Endothelial cell of umbilical vein (primary cell): ENCODE results near the gene RNASET2. TPM values are rescaled to one million over a fixed set of nuclear protein-coding genes. Genes with fewer than 3 reads are reported as not detected.

Experiments
- BruUV-seq: library from RNA; stranded (reverse); fragments of 400-500 nt; replicated peaks from 2 replicates; lab custom pipeline; 2021; lab: Mats Ljungman, UMichigan
- CTCF ChIA-PET: fragments of 300-600, 350-600 bp; sonication (Branson Sonifier 250); formaldehyde crosslinking; loops from one replicate; lab custom pipeline; 2021; ENCODE audit warnings: antibody characterized with exemption, inconsistent platforms; lab: Charles Lee
- POLR2A ChIA-PET: fragments of 300-600, 350-600 bp; sonication (Branson Sonifier 250); formaldehyde crosslinking; loops from one replicate; lab custom pipeline; 2021; ENCODE audit warnings: antibody characterized with exemption, inconsistent platforms; lab: Charles Lee
- DNase-seq: peaks from one replicate; pipeline ENCODE4 v3.0.0-alpha.2; 2011; ENCODE audit warnings: low read depth, low spot score
- FAIRE-seq: peaks from 2 replicates; lab custom pipeline; 2011; peaks lifted over from hg19 to GRCh38; lab: Jason Lieb, UNC
- H2AFZ ChIP-seq: 2 replicates; pipeline ENCODE4 v1.6.0; 2012; ENCODE audit warnings: low read depth, low read length, control low read depth, inconsistent platforms
- H3K27ac ChIP-seq: 2 replicates; pipeline ENCODE4 v1.5.1; 2011; ENCODE audit warnings: low read depth, mild to moderate bottlenecking, control low read depth, low read length, moderate library complexity; ENCODE audit not compliant: insufficient read depth
- H3K27me3 ChIP-seq, 2 experiments: 2 replicates each; pipeline versions ENCODE4 v1.6.0 to v1.6.1; 2011; ENCODE audit warnings: low read length in 2 of 2, mixed read lengths in 1 of 2; ENCODE audit not compliant: control insufficient read depth in 2 of 2, insufficient read depth in 2 of 2
- H3K36me3 ChIP-seq, 2 experiments: 2 replicates in 1 of 2; 3 replicates in 1 of 2; pipeline ENCODE4 v1.5.1; 2011; ENCODE audit warnings: low read length in 2 of 2, mild to moderate bottlenecking in 1 of 2, moderate library complexity in 1 of 2; ENCODE audit not compliant: control insufficient read depth in 2 of 2, insufficient read depth in 2 of 2; ENCODE audit errors: extremely low read depth in 1 of 2
- H3K4me1 ChIP-seq: 3 replicates; pipeline ENCODE4 v1.5.1; 2011; ENCODE audit warnings: mild to moderate bottlenecking, low read length; ENCODE audit not compliant: control insufficient read depth, insufficient read depth; ENCODE audit errors: extremely low read depth
- H3K4me2 ChIP-seq: 2 replicates; pipeline ENCODE4 v1.6.1; 2011; ENCODE audit warnings: low read length, control low read depth, mixed read lengths; ENCODE audit not compliant: insufficient read depth
- H3K4me3 ChIP-seq, 3 experiments: fragments of 200-600 bp in 1 of 3; sonication (generic), shearing (Covaris generic) in 1 of 3; replicated peaks in 1 of 3; 2 replicates each; pipeline ENCODE4 v1.5.1; 2011 to 2016; ENCODE audit warnings: control low read depth in 3 of 3, low read length in 3 of 3, mild to moderate bottlenecking in 2 of 3, inconsistent platforms in 1 of 3, low read depth in 1 of 3, moderate library complexity in 1 of 3; ENCODE audit not compliant: insufficient read depth in 1 of 3
- H3K79me2 ChIP-seq: 2 replicates; pipeline ENCODE4 v1.6.0; 2012; ENCODE audit warnings: low read length, inconsistent platforms; ENCODE audit not compliant: control insufficient read depth, insufficient read depth
- H3K9ac ChIP-seq: replicated peaks from 2 replicates; pipeline ENCODE3; 2011; ENCODE audit warnings: low read length, control low read depth; ENCODE audit not compliant: insufficient read depth; ENCODE audit errors: extremely low read depth
- H3K9me1 ChIP-seq: replicated peaks from 3 replicates; pipeline ENCODE4 v1.6.0; 2011; ENCODE audit warnings: mild to moderate bottlenecking, low read length; ENCODE audit not compliant: control insufficient read depth, insufficient read depth; ENCODE audit errors: extremely low read depth
- H3K9me3 ChIP-seq: replicated peaks from 2 replicates; pipeline ENCODE4 v1.5.1; 2012; ENCODE audit warnings: low read length, inconsistent platforms; ENCODE audit not compliant: control insufficient read depth, insufficient read depth
- H4K20me1 ChIP-seq: replicated peaks from 2 replicates; pipeline ENCODE3; 2011; ENCODE audit warnings: mild to moderate bottlenecking, low read length; ENCODE audit not compliant: control insufficient read depth, insufficient read depth; ENCODE audit errors: extremely low read depth
- EZH2 ChIP-seq: IDR thresholded peaks from 2 replicates; pipeline ENCODE4 v1.6.1; 2012; ENCODE audit warnings: borderline replicate concordance, low read depth, mild to moderate bottlenecking, moderate library complexity, low read length, inconsistent platforms; ENCODE audit not compliant: severe bottlenecking
- FOS ChIP-seq: IDR thresholded peaks from 2 replicates; pipeline ENCODE4 v1.6.1; 2011; ENCODE audit warnings: mild to moderate bottlenecking, low read length, moderate library complexity, borderline replicate concordance; ENCODE audit not compliant: insufficient read depth
- GATA2 ChIP-seq: IDR thresholded peaks from 2 replicates; pipeline ENCODE4 v1.7.0; 2011; ENCODE audit warnings: low read depth, mild to moderate bottlenecking, moderate library complexity, mixed read lengths, low read length; ENCODE audit not compliant: insufficient read length, insufficient read depth
- JUN ChIP-seq: IDR thresholded peaks from 2 replicates; pipeline ENCODE4 v1.6.1; 2011; ENCODE audit warnings: borderline replicate concordance, low read depth; ENCODE audit not compliant: insufficient read length, insufficient read depth
- MYC ChIP-seq: IDR thresholded peaks from one replicate; pipeline ENCODE4 v1.6.1; 2011; ENCODE audit warnings: mild to moderate bottlenecking, low read depth, low read length
- POLR2A ChIP-seq: IDR thresholded peaks from 2 replicates; pipeline ENCODE4 v1.6.1; 2012; ENCODE audit warnings: low read depth, mild to moderate bottlenecking, control low read depth, low read length
- POLR2AphosphoS5 ChIP-seq: IDR thresholded peaks from 2 replicates; pipeline ENCODE4 v1.6.1; 2012; ENCODE audit warnings: low read depth, mild to moderate bottlenecking, control low read depth, low read length, moderate library complexity; ENCODE audit not compliant: insufficient read depth
- dilution Hi-C: fragments of 300-500 bp; cut with MboI; formaldehyde crosslinking; loops from one replicate; pipeline ENCODE4 v1.15.0; 2019; ENCODE audit warnings: low sequenced_read_pairs; ENCODE audit not compliant: extremely low pct_ligation_motif_present
- intact Hi-C: fragments of 100-400 bp; cut with micrococcal nuclease; formaldehyde crosslinking; loops from one replicate; pipeline ENCODE4 v1.10.0; 2022
- polyA plus RNA-seq, 4 experiments: library from polyadenylated mRNA; depleted of rRNA in 3 of 4; stranded (reverse) in 3 of 4; unstranded in 1 of 4; fragments of >200 nt; gene quantifications; 2 replicates each; pipeline versions ENCODE4 v1.2.1 to v1.2.3, GENCODE V29; 2011 to 2012; ENCODE audit warnings: missing spikeins in 1 of 4
- total RNA-seq: library from RNA; stranded (reverse); gene quantifications from 2 replicates; pipeline ENCODE4 v1.2.3, GENCODE V29; 2021
- TF ChIP-seq, protein P1 (sequence below): IDR thresholded peaks from 2 replicates; pipeline ENCODE4 v1.6.1; 2011; ENCODE audit not compliant: insufficient read depth, insufficient read length
- TF ChIP-seq, protein P2 (sequence below), 2 donors: IDR thresholded peaks; 1 replicate in 1 of 2; 2 replicates in 1 of 2; pipeline ENCODE4 v1.5.1; 2011; ENCODE audit warnings: low read length in 2 of 2, mild to moderate bottlenecking in 2 of 2, moderate library complexity in 2 of 2, control low read depth in 1 of 2, inconsistent platforms in 1 of 2, low read depth in 1 of 2; ENCODE audit not compliant: insufficient read depth in 1 of 2; ENCODE audit errors: extremely low read depth in 1 of 2

The RNASET2 gene
- total and polyA plus RNA-seq, 2 donors (not counting 3 experiments of a cell fraction or from before 2014, with no cell fraction given) = 10.7 to 11.4 TPM

DNA sequence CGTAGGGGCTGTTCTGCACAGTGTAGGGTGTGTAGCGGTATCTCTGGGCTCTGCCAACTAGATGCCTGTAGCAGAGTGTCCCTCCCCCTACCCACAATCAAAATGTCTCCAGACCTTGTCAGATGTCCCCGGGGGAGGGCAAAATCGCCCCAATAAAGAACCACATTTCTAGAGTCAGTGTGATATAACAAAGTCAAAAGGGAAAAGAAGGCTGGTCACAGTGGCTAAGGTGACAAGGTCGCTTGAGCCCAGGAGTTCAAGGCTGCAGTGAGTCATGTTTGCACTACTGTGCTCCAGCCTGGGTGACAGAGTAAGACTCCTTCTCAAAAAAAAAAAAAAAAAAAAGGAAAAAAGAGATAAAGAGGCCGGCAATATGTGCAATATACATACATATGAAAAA is 31.1 kb upstream of the RNASET2 start:
- Histone ChIP-seq H3K9me1 (no peaks in the 10 kb centered on the region), H3K9me3 (no peaks in the 10 kb centered on the region), H3K27me3 (no peaks in the 10 kb centered on the region), H3K4me2 (no peak overlapping the region), H3K27ac (no peak overlapping the region), H4K20me1 (no peaks in the 10 kb centered on the region), H3K36me3 (peaks cover 0 to 3% of the 10 kb centered on the region in 2 experiments), H3K4me1 (no peaks in the 10 kb centered on the region), H3K9ac (no peak overlapping the region), H3K79me2 (peaks cover 40% of the 10 kb centered on the region), H3K4me3 (no peak overlapping the region), H2AFZ (no peak overlapping the region)
- no peak for FAIRE-seq
- POLR2A ChIA-PET = no interaction called here
- DNase-seq = no peak
- BruUV-seq = no TSS peak
- intact Hi-C loops (no loop called here), dilution Hi-C loops (no loop called here)
- CTCF ChIA-PET = interaction anchor here (1.0 to 3.6 kb wide), 3 partner anchors 34 to 201 kb away, joined by 3 to 84 read pairs (median 14); no protein-coding TSS in a partner anchor
- TF ChIP-seq, protein P1, sequence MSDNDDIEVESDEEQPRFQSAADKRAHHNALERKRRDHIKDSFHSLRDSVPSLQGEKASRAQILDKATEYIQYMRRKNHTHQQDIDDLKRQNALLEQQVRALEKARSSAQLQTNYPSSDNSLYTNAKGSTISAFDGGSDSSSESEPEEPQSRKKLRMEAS = no peak
- no peak for TF ChIP-seq MYC
- TF ChIP-seq JUN = no peak
- TF ChIP-seq, protein P2, sequence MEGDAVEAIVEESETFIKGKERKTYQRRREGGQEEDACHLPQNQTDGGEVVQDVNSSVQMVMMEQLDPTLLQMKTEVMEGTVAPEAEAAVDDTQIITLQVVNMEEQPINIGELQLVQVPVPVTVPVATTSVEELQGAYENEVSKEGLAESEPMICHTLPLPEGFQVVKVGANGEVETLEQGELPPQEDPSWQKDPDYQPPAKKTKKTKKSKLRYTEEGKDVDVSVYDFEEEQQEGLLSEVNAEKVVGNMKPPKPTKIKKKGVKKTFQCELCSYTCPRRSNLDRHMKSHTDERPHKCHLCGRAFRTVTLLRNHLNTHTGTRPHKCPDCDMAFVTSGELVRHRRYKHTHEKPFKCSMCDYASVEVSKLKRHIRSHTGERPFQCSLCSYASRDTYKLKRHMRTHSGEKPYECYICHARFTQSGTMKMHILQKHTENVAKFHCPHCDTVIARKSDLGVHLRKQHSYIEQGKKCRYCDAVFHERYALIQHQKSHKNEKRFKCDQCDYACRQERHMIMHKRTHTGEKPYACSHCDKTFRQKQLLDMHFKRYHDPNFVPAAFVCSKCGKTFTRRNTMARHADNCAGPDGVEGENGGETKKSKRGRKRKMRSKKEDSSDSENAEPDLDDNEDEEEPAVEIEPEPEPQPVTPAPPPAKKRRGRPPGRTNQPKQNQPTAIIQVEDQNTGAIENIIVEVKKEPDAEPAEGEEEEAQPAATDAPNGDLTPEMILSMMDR (IDR thresholded peaks at IDR 0.05; ENCODE audit: extremely low read depth in 1 of 2, insufficient read depth in 1 of 2, low read depth in 1 of 2, low read length in 2 of 2) = no peak
- TF ChIP-seq POLR2AphosphoS5 = no peak
- no peak for TF ChIP-seq FOS
- TF ChIP-seq EZH2 = no peak
- no peak for TF ChIP-seq POLR2A
- TF ChIP-seq GATA2 = no peak
